Panc1 (cell line): ENCODE data around the gene LRRC63. TPM values are rescaled to one million over a fixed set of nuclear protein-coding genes. Genes with fewer than 3 reads are reported as not detected.

Source experiments
- ATAC-seq: fragments of 200-7000 bp; cut with Tn5 transposase; 2 replicates; pipeline ENCODE4 v1.9.1; 2020; ENCODE audit warnings: mild to moderate bottlenecking, moderate library complexity
- BruUV-seq: library from RNA; stranded (reverse); fragments of 400-500 nt; replicated peaks from 2 replicates; lab custom pipeline; 2021; lab: Mats Ljungman, UMichigan
- CTCF ChIA-PET: fragments of 300-600 bp; sonication (Branson Sonifier 250); formaldehyde crosslinking; loops from one replicate; lab custom pipeline; 2022; ENCODE audit warnings: antibody characterized with exemption; lab: Charles Lee
- POLR2A ChIA-PET: fragments of 300-600 bp; sonication (Branson Sonifier 250); formaldehyde crosslinking; loops from one replicate; lab custom pipeline; 2022; ENCODE audit warnings: antibody characterized with exemption; lab: Charles Lee
- DNase-seq: peaks from one replicate; pipeline ENCODE4 v3.0.0-alpha.2; 2010; ENCODE audit warnings: low read depth, low spot score
- H3K27ac ChIP-seq: 2 replicates; pipeline ENCODE4 v1.5.1; 2011; ENCODE audit warnings: mild to moderate bottlenecking, low read length, inconsistent platforms
- H3K27me3 ChIP-seq: fragments of 200-500 bp; sonication (Bioruptor generic); 2 replicates; pipeline ENCODE4 v1.6.0; 2014; ENCODE audit warnings: low read length, inconsistent platforms; ENCODE audit not compliant: control insufficient read depth, insufficient read depth
- H3K36me3 ChIP-seq: fragments of 200-500 bp; sonication (Bioruptor generic); 2 replicates; pipeline ENCODE4 v1.5.1; 2014; ENCODE audit warnings: inconsistent platforms, mild to moderate bottlenecking, low read length, moderate library complexity; ENCODE audit not compliant: control insufficient read depth, insufficient read depth
- H3K4me1 ChIP-seq: 2 replicates; pipeline ENCODE4 v1.5.1; 2011; ENCODE audit warnings: inconsistent platforms, mild to moderate bottlenecking, low read length, moderate library complexity; ENCODE audit not compliant: control insufficient read depth, insufficient read depth
- H3K4me3 ChIP-seq, 2 experiments: 2 replicates each; pipeline ENCODE4 v1.5.1; 2011 to 2012; ENCODE audit warnings: low read depth in 2 of 2, low read length in 2 of 2, mild to moderate bottlenecking in 2 of 2, inconsistent platforms in 1 of 2, moderate library complexity in 1 of 2
- H3K9me3 ChIP-seq: fragments of 200-500 bp; sonication (Bioruptor generic); 2 replicates; pipeline ENCODE4 v1.5.1; 2014; ENCODE audit warnings: low read depth, mild to moderate bottlenecking, inconsistent platforms, low read length, moderate library complexity; ENCODE audit not compliant: control insufficient read depth, insufficient read depth
- CTCF ChIP-seq: fragments of 450-650 bp; IDR thresholded peaks from 2 replicates; pipeline ENCODE4 v1.5.1; 2017; ENCODE audit warnings: mild to moderate bottlenecking
- POLR2AphosphoS5 ChIP-seq: IDR thresholded peaks from 2 replicates; pipeline ENCODE4 v1.6.1; 2012; ENCODE audit warnings: mild to moderate bottlenecking, low read depth, low read length, moderate library complexity
- REST ChIP-seq, 2 experiments: IDR thresholded peaks; 2 replicates each; pipeline ENCODE4 v1.6.1; 2011 to 2012; ENCODE audit warnings: low read depth in 2 of 2, control low read depth in 1 of 2, low read length in 1 of 2, mild to moderate bottlenecking in 1 of 2, moderate library complexity in 1 of 2; ENCODE audit not compliant: insufficient read depth in 1 of 2
- SIN3A ChIP-seq: IDR thresholded peaks from 2 replicates; pipeline ENCODE4 v1.6.1; 2012; ENCODE audit warnings: low read depth, mild to moderate bottlenecking, low read length, moderate library complexity, borderline replicate concordance; ENCODE audit not compliant: insufficient read depth
- TCF7L2 ChIP-seq: IDR thresholded peaks from 2 replicates; pipeline ENCODE4 v1.6.1; 2011; ENCODE audit warnings: mild to moderate bottlenecking, low read depth, low read length, inconsistent platforms
- in situ Hi-C: cut with HindIII; loops from 2 replicates; pipeline ENCODE4 v1.10.0; 2016; ENCODE audit warnings: low sequenced_read_pairs, low pct_unique_long_range_greater_than_20kb
- intact Hi-C: fragments of 100-400 bp; cut with micrococcal nuclease; formaldehyde crosslinking; loops from one replicate; pipeline ENCODE4 v1.10.0; 2022; ENCODE audit not compliant: unreplicated experiment
- total RNA-seq: library from RNA; stranded (reverse); gene quantifications from one replicate; pipeline ENCODE4 v1.2.1, GENCODE V29; 2021; ENCODE audit not compliant: unreplicated experiment

Gene LRRC63
- total RNA-seq, 1 experiment from 2014 or later = 0.15 TPM

GRCh38 chr13:46207828-46208227, 3.9 kb upstream of the LRRC63 start:
- ATAC-seq (no peak), DNase-seq (no peak)
- BruUV-seq = no TSS peak
- POLR2A ChIA-PET = no interaction called here
- in situ Hi-C loops (no loop called here), intact Hi-C loops (no loop called here)
- no peaks in the 10 kb centered on the region for H3K9me3 ChIP-seq
- no peaks in the 10 kb centered on the region for H3K36me3 ChIP-seq
- H3K4me1 ChIP-seq = no peaks in the 10 kb centered on the region
- CTCF ChIA-PET = no interaction called here
- no peak overlapping the region for H3K4me3 ChIP-seq
- H3K27me3 ChIP-seq = peaks cover 2% of the 10 kb centered on the region; the same call in 1 of the 2 replicates
- TF ChIP-seq TCF7L2 = no peak
- TF ChIP-seq CTCF = no peak
- TF ChIP-seq SIN3A = no peak
- TF ChIP-seq POLR2AphosphoS5 = no peak
- no peak for TF ChIP-seq REST (IDR thresholded peaks at IDR 0.05; ENCODE audit: insufficient read depth in 1 of 2, low read depth in 2 of 2, low read length in 1 of 2)
- H3K27ac ChIP-seq = no peak overlapping the region

- no peaks in the 10 kb centered on the region for H3K4me1 ChIP-seq
- in situ Hi-C loops (no loop called here), intact Hi-C loops (no loop called here)
- H3K36me3 ChIP-seq = no peaks in the 10 kb centered on the region
- no peak for TF ChIP-seq POLR2AphosphoS5
- no peak for TF ChIP-seq TCF7L2
- no peak for TF ChIP-seq REST (IDR thresholded peaks at IDR 0.05; ENCODE audit: insufficient read depth in 1 of 2, low read depth in 2 of 2, low read length in 1 of 2)
- no peak for TF ChIP-seq CTCF
- TF ChIP-seq SIN3A = no peak
- POLR2A ChIA-PET = no interaction called here
- no TSS peak for BruUV-seq
- CTCF ChIA-PET = no interaction called here
- ATAC-seq (no peak), DNase-seq (no peak)
- H3K9me3 ChIP-seq = no peaks in the 10 kb centered on the region
- peaks cover 2% of the 10 kb centered on the region; the same call in 1 of the 2 replicates for H3K27me3 ChIP-seq
- no peak overlapping the region for H3K27ac ChIP-seq
- no peak overlapping the region; a peak in 2 of 4 replicates for H3K4me3 ChIP-seq
Measured at GRCh38 chr13:46210362-46211083, 1.2 kb upstream of the LRRC63 start.
